NOMO-1 (cell line): ENCODE data around the gene PSPH.
A peak's percentile ranks its signal among the peaks of the same experiment; 100 is the strongest.

Experiments
- DNase-seq, 2 experiments: peaks; one replicate each; lab custom pipeline; 2025; ENCODE audit not compliant: unreplicated experiment in 2 of 2; lab: John Stamatoyannopoulos, UW

PSPH gene

DNA sequence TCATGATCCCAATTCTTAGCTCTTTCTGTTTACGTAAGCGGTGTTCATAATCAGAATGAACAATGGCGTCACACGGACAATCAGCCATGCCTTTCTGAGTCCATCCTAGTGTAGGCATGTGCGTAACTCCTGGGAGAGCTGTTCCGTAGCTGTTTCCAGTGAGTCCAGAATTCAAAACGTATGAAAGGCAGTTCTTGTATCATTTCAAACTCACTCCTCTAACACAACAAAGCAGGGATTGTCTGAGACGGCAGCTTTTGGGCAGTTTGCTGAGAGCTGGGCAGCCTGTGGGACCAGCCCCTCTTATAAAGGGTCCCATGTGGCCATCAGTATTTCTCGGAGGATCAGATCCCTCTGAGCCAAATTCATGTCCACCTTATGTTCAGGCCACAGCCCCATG, 43.4 kb downstream of the PSPH start:
- DNase-seq = no peak

- DNase-seq = no peak
Observed at GRCh38 chr7:56007167-56007652, 44.0 kb downstream of the PSPH start.

DNA sequence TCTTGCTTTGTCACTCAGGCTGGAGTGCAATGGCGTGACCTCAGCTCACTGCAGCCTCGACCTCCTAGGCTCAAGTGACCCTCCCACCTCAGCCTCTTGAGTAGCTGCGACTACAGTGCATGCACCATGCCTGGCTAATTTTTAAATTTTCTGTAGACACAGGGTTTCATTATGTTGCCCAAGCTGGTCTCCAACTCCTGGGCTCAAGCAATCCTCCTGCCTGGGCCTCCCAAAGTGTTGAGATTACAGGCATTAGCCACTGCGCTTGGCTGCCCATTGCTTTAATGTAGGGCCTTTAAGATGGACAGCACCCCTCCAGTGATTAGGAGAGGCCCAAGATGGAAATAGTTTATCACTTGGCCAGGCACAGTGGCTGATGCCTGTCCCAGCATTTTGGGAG, 47.5 kb downstream of the PSPH start:
- no peak for DNase-seq

DNA sequence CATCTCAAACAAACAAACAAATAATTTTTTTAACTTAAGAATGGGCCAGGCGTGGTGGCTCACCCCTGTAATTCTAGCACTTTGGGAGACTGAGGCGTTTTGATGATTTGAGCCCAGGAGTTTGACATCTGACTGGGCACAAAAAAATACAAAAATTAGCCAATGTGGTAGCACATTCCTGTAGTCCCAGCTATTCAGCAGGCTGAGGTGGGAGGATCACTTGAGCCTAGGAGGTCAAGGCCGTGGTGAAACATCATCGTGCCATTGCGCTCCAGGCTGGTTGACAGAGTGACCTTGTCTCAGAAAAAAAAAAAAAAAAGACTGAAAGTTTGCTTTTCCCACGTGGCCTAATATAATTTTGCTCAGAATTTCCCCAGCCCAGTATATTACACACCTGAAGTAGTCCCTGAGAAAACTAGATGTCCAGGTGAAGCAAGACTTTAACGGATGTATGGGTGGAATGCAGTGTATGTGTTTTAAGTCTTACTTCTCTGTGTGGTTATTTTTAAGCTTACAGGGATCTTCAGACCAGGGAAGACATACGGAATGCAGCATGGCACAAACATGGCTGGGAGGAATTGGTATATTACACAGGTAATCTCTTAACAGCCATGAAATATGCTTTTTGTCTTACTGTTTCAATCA, 54.3 kb downstream of the PSPH start:
- no peak for DNase-seq

DNA sequence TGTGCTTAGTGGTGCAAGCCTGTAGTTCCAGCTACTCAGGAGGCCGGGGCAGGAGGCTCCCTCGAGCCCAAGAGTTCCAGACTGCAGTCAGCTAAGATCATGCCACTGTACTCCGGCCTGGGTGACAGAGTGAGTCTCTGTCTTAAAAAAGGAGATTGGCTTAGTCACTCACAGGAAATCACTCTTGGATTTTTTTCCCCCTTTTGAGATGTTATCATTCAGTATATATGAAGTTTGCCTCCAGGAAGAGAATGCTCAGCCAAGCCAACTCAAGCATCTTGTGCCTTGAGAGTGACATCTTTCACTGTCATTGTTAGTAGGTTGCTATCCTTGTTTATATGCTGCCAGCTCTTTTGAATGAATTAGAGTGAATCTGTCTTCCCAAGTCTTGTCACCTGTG, 58.9 kb downstream of the PSPH start:
- no peak for DNase-seq

GRCh38 chr7:55983537-55983936, 67.7 kb downstream of the PSPH start:
- DNase-seq = no peak

DNA sequence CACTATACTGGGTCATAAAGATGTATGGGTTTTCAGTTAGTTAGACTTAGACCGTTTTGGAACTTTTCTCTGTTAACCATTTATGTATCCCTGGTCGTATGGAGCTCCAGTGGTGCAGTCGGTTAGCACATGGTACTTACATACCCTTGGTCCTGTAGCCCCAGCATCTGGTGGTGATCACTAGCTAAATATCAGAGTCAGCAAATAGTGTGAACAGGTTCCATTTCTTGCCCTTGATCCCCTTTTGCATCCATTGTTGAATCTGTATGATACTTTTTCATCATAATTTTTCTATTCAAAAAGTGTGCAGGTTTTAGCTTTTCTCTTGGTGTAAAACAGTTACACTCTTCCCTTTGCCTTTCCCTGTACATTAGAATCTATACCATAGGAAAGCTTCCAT, 71.0 kb downstream of the PSPH start:
- no peak for DNase-seq

DNA sequence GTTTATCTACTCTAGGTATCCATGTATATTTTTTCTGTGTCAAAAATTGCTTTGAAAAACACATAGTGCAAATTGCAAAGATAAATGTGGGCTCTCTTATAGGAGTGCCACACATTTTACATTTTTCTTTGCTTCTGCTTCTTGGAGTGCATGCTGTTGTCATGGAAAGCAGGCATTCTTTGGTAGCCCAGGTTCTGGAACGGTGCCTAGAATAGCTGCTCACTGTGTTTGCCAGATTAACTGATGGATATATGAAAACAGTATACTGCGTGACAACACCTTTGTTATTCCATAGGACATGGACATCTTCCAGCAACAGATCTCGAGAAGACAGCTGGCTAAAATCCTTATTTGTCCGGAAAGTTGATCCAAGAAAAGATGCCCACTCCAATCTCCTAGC, 73.4 kb downstream of the PSPH start:
- DNase-seq = no peak

DNA sequence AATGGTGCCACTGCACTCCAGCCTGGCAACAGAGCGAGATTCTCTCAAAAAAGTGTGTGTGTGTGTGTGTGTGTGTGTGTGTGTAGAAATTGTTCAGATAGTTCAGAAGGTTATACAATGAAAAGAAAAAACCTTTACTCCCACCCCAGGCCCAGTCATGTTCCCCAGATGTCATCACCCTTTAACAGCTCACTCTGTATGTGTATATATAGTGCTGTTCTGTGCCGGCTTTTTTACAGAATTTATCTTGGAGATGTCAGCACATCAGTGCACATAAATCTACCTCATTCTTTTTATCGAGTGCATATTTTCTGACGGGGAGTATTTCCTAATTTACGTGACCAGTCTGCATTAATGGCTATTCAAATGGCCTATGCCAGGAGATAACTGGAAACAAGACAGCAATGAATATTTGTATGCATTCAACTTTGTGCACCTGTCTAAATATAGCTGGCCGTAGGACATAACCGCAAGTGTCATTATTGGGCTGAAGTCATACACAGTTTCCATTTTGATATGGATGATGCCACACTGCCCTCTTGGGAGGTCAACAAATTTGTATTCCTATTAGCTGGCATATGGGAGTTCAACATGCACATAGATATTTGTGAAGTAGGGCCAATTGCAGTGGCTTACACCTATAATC, 75.1 kb downstream of the PSPH start:
- DNase-seq = no peak

- no peak for DNase-seq
Observed at GRCh38 chr7:55973747-55974250, 77.4 kb downstream of the PSPH start.

- no peak for DNase-seq
Observed at GRCh38 chr7:55970978-55971377, 80.3 kb downstream of the PSPH start.

DNA sequence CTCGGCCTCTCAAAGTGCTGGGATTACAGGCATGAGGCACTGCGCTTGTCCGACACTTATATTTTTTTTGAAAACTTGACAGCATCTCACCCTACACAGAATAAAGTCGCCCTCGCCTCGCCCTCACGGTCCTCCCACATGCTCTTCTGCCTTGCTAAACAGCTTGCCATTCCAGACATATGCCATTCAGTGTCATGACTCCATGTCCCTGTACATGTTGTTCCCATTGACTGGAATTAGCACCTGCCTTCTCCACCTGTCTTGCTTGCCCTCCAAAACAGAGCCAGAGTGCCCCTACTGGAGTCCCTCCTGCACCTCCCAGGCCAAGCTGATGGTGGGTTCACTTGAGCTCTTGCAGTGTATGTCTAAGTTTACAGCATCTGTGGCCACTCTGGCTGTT, 80.7 kb downstream of the PSPH start:
- DNase-seq = no peak

GRCh38 chr7:55969391-55969790, 81.9 kb downstream of the PSPH start:
- DNase-seq = no peak

DNA sequence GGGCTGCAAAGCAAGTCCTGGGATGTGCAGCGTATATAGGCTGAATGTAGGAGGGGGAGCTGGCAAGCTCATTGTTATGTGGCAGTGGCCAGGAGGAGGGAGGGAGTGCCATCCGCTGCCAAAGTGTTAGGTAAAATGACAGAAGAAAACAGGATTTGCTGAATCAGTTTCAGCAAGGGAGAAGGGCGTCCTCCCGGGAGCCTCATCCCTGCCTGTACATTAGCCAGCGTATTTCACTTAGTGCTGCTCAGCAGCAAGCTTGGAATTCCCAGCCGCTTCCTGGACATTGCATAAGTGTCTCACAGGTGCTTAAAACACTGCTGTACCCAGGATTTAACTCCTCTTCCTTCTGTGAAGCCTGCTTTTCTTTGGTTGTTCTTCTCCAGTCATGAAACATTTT, 84.4 kb downstream of the PSPH start:
- DNase-seq = no peak

DNA sequence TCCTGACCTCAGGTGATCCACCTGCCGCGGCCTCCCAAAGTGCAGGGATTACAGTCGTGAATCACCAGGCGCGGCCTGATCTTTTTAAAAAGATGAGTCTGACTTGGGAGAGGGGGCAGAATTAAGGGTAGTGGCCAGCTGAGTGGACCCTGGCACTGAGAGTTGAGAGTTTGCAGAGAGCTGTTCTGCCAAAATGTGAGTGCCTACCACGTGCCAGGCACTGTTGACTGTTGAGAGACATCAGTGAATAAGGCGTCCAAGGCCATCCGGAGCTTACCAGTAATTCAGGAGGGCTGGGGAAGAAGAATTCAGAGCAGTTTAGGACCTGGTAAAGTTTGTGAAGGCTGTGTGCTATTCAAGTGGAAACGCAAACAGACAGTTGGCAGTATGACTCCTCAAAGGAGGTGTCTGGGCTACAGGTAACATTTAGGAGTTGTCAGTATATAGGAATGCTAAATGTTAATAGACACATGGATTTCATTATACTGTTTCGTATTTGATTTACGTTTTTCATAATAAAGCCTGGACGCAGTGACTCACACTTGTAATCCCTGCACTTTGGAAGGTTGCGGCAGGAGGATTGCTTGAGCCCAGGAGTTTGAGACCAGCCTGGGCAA, 85.3 kb downstream of the PSPH start:
- DNase-seq = no peak

DNA sequence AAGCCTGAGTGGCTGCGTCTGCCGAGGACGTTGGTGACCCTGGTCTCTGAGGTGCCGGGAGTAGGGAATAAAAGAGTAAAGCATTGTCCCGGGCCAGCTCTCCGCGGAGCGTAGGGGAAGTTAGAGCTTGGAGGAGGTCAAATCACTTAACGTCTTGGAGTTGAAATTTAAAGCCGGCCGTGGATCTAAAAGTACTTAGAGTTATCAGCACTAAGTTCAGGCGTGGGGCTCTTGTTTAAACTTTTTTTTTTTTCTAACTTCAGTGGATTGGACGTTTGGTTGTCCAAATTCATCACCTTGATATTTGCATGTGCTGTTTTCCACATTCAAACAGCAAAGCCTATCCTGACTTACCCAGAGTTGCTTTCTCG, 86.2 kb downstream of the PSPH start:
- DNase-seq = peak; percentile 55 to 66

DNA sequence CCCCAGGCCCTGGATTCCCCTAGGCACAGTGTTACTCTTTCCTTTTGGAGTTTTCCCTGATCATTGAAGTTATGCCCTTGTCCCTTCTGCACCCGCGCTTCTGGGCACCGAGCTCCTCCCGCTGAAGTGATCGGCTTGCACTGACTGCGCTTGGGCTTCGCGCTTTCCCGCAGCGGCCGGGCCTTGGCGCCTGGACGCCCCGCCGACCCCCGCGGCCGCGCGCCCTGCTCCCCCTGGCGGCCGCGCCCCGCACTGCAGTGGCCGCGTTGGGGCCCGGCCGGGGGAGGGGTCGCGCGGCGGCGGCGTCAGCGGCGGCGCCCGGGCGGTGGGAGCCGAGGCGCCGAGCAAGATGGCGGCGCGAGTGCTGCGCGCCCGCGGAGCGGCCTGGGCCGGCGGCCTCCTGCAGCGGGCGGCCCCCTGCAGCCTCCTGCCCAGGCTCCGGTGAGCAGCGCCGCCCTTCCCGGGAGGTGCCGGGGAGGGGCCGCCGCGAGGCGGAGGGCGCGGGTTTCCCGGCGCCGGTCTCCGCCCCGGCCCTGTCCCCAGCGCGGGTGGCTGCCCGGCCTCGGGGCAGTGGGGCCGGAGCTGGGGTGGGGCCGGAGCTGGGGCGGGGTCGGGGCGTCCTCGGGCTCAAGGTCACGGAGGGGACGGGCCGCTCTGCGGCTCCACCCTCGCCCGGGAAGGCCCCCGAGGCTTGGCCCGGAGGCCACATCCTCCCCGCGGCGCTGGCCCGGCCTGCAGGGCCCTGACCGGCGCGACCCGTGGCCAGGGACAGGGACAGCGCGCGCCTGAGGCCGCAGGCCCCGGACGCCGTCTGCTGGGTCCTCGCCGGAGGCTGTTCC, 86.8 kb downstream of the PSPH start, which contains the start of gene NIPSNAP2:
Gene NIPSNAP2 (plus strand): TSS at position 325 of the 839 bp plus-strand sequence. CDS start 25 bp downstream, at position 350.
- peak; percentile 66 to 71 for DNase-seq

- no peak for DNase-seq
Observed at GRCh38 chr7:55963584-55964168, 87.6 kb downstream of the PSPH start.

DNA sequence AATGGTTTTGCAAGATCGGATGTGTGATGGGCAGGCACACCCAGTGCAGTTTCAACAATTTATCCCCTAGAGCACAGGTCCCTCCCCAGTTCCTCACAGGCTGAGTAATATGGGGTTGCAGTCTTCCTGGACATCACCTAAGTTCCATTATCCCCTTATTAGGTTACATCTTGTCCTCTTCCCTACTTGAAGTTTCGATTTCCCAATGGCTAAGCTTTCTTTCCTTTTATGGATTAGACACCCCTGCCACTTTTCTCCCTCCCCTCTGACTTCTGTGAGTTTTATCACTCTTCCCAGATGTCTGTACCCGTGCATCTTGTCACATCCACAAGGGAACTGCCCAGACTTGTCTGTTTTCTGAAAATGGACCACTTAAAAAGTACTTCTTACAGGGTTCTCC, 89.2 kb downstream of the PSPH start:
- DNase-seq = no peak
